ENCODE measurements around the gene OCA2.

Gene OCA2

DNA sequence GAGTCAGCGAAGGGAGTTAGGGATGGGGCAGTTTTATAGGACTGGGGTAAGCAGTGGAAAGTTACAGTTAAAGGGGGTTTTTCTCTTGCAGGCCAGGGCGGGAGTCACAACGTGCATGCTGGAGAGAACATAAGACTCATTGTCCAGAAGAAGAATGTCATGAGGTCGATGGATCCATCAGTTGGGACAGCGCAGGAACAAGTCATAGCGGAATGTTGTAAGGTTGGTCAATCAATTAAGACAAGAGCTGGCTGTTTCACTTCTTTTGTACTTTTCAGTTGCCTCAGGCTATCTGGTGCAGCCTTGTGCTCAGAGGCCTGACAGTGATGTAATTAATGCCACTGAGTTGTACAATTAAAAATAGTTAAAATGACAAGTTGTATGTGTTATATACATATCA lies 165.6 kb downstream of the OCA2 start:
- no peak for DNase-seq

DNA sequence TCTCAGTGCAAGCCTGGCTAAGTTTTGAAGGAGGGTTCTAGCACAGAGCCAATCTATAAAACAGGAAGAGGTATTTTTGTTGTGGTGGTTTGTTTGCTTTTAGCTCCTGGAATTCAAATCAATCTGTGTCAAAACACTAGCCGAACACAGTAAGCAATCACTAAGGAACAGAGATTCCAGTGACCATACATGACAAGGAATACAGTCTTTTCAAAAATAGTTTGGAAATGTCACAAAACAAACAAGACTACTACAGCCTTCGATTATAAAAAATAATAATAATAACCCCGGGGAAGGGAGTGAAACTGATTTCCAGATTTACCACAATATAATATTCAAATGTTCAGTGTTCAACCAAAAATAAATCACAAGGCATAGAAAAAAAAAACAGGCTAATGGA lies 166.5 kb downstream of the OCA2 start:
- no peak for DNase-seq

DNA sequence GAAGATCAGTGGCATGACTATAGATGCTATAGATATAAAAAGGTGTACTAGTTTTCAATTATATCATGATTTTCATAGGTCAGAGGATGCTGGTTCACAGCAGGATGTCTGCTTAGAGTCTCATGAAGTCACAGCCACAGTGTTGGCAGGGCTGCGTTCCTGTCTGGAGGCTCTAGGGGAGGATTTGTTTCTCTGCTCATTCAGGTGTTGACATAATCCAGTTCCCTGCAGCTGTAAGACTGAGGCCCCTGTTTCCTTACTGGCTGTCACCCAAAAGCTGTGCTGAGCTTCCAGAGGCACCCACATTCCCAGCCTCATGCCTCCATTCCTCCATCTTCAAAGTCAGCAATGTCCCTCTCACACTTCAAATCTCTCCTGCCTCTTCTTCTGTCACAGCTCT lies 170.7 kb downstream of the OCA2 start:
- no peak for DNase-seq

DNA sequence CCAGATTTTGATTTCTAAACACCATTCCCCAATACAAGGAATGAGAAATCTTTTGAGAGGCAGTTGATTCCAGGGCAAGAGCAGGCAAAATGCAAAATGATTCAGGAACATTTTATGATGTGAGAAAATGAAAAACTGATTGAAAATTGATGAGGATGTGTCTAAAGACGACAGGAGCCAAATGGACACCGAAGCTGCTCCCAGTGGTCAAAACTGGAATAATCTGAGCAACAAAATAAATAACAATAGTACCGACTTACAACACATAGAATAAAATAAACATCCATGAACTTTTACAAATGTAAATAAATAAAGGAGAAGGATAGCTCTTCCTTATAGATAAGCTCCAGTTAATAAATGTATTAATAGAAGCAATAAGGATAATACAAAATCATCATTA lies 186.8 kb downstream of the OCA2 start:
- DNase-seq, result no peak

DNA sequence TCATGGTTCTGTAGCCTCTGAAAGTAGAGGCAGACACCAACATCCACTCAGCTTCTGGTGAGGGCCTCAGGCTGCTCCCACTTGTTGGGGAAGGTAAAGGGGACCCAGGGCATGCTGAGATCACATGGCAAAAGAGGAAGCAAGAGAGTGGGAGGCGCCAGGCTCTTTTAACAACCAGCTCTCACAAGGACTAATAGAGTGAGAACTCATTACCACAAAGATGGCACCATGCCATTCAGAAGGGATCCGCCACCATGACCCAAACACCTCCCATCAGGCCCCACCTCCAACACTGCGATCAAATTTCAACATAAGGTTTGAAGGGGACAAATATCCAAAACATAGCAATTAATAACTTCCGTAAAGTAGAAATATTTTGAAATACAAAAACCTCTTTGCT lies 192.3 kb downstream of the OCA2 start:
- DNase-seq, result no peak

DNA sequence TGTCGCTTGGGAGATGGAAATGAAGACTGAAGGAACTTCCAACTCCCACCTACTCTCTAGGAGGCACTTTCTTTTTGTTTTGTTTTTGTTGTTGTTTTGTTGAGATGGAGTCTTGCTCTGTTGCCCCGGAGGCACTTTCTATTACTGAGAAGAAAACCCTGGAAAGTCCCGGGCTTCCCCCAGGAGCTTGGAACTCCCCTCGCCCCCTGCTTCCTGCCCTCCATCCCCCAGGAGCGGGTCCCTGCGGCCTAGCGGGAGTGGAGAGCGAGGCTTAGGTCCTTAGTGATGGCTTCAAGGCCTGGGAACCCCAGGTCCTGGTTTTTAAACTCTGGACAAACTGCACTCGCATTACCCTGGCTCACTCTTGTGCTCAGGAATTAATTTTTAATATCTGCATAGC lies 195.7 kb downstream of the OCA2 start:
- DNase-seq, result no peak

DNA sequence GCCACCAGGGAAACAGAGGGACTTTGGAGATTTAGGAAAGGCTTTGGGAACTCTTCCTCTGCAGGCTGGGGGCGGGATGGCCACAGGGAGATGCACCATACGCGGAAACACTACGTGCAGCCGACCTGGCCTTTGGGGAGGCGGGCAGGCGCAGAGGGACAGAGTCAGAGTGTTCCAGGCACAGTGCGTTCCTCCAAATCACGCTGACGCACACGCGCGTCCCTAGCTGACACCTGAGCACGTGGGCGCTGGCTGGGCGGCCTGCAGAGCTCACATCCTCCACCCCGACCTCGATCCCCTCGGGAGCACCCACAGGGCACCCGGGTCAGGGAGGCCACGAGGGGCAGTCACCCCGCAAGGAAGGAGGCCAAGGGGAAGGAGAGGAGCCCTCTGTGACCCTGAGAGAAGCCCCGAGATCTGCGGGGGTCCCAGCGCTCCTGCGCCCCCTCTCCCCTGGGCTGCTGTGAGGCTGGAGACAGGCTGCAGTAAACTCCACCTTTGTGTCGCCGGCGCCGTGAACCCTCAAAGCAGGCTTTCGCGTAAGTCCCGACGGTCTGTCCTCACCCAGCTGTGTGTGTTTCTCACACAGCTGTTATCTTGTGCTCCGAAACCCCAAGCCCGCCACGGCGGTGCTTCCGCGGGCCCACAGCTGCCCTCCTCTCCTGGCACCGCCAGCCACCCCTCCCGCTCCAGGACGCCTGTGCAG lies 196.3 kb downstream of the OCA2 start:
- DNase-seq, result no peak

DNA sequence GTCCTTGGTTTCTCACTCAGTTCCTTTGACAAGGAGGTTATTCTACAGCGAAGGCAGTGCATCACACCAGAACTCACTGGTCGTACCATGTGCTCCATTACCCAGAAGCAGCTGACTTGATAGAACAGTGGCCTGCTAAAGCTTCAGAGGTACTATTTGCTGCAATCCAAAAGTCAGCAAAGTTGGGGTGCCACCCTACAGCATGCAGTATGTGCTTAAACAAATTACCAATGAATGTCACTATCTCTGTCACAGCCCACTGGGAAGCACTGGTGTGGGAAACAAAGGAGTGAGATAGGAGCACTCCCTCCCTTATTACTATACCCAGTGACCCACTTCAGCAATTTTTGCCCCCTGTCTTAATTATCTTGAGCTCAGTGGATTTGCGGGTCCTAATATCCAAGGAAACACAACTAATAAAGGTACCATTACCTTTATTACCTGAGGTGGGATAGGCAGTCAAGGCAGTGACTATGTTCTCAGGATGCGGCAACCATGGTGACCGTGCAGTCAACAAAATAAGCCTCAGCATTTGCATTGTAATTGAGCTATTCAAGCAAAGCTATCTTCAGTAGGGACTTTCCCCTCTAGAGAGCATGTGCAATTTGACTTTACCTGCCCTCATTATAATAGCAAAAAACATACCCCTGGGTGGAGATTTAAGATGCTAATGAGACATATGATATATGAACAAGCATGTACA lies 199.4 kb downstream of the OCA2 start:
- no peak for DNase-seq

DNA sequence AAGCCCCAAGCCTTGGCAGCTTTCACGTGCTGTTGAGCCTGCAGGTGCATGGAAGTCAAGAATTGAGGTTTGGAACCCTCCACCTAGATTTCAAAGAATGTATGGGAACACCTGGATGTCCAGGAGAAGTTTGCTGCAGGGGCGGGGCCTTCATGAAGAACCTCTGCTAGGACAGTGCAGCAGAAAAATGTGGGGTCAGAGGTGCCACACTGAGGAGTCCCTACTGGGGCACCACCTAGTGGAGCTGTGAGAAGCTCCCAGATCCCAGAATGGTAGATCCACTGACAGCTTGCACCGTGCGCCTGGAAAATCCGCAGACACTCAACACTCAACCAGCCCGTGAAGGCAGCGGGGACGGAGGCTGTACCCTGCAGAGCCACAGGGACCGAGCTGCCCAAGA lies 201.6 kb downstream of the OCA2 start:
- no peak for DNase-seq

DNA sequence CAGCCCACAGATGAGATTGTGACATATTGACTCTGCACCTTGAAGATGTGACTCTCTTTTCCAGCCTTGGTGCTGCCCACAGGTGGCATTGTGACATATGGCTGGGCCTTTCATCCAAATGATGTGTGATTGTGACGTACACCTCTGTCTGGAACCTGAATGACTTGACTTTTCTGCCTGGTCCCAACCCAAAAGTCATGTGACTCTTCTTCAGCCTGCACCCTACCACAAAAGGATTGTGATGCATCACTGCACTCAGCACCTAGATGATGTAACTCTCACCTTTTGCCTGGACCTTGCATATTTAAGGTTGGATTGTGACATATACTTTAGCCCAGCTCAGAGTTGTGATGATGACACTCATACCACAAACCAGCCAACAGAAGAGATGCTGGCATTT lies 204.5 kb downstream of the OCA2 start:
- no peak for DNase-seq

DNA sequence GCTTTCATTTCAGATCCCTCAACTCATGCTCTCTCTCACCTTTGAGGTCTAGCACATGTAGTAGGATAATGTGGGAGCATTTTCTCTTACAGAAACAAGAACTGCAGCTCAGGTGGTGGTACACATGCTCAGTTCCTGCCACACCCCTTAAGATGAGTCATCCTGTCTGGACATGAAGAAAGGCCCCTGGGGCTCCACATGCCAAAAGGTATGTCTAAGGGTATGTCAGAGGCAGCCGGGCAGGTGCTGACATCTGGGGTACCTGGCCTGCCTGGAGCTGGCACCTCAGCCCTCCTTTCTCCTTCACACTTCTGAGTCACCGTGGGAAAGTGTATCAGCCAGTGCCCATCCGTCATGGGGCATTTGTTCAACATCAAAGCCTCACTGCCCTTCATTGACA lies 209.9 kb downstream of the OCA2 start:
- no peak for DNase-seq

DNA sequence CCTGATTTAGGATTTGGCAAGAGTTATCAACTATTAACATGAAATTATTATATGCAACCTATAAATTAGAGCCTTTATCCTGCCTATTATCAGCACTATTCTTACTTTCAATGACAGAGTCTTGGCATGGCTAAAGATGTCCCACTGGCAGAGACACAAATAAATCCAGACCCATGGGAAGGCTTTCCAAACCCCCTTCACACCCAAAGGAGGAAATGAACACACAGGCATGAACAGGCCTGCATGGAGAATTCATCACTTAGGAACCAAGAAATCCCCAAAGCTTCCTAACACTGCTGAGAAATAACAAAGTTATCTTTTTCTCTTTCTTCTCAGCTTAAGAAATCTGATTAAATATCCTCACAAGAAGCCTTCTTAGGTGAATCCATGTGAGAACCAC lies 213.9 kb downstream of the OCA2 start:
- no peak for DNase-seq

DNA sequence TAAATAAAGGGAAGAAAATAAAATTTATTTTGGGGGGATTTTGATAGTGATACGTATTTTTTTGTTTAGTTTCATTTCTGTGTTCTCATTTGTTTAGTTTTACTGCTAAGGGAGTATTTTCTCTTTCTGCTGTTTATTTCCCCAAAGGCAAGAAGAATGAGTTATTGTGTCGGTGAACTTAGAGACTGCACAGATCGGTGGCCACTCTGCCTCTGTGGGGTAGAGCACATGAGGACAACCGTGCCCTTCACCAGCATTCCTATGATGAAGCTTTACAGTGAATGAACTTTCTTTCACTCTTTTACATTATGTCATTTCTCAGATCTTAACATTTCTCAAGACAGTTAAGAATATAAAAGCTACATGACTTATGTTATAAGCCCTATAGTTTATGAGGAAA lies 214.4 kb downstream of the OCA2 start:
- no peak for DNase-seq

DNA sequence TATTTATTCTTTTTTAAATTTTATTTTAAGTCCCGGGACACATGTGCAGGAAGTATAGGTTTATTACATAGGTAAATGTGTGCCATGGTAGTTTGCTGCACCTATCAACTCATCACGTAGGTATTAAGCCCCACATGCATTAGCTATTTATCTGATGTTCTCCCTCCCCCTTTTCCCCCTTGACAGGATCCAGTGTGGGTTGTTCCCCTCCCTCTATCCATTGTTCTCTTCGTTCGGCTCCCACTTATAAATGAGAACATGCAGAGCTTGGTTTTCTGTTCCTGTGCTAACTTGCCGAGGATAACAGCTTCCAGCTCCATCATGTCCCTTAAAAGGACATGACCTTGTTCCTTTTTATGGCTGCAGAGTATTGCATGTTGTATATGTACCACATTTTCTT lies 220.3 kb downstream of the OCA2 start:
- no peak for DNase-seq

DNA sequence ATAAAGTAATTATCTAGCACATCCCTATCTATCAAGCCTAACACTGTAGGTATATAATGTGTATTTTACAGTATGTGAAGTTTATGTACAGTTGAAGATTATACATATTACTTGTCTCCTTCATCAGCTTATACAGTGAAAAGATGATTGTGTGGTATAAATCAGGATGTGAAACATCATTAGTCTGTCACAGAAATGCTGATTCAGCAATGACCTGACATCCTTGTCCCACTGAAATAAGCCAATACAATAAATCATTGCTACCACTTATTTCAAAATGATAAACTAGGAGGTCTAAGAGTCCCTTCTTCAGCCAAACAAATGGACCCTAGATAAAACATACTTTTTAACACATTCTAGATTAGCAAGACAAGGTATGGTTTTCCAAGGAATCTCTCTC lies 225.3 kb downstream of the OCA2 start:
- no peak for DNase-seq

DNA sequence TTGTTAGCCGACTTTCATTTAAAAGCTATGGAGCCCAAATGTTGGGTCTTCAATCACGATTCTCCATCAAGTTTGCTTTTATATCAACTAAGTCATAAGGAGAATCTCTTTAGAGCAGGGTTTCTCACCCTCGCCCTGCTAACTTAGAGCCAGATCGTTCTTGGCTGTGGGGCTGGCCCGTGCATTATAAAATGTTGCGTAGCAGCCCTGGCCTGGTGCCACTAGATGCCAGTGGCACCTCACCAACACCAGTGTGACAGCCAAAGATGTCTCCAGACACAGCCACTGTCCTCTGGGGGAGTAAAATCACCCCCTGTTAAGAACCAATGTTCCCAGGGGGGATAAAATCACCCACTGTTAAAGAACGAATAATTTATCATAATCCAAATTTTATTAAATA lies 226.1 kb downstream of the OCA2 start:
- DNase-seq, result no peak

DNA sequence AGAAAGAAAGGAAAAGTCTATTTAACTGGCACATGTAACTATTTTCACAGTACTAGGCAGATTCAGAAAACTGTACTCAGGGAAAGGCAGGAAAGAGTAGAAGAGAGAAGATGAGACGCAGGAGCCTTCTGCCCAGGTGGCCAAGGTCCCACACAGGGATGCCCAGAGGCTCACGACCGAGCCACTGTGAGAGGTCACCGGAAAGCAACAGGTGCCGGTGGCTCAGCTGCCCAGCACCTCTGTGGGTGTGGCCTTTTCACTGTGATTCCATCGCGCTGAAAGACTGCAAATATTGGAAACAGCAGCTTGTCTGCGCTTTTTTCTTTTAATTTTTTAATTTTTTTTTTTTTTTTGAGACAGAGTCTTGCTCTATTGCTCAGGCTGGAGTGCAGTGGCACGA lies 226.8 kb downstream of the OCA2 start:
- DNase-seq, result no peak

DNA sequence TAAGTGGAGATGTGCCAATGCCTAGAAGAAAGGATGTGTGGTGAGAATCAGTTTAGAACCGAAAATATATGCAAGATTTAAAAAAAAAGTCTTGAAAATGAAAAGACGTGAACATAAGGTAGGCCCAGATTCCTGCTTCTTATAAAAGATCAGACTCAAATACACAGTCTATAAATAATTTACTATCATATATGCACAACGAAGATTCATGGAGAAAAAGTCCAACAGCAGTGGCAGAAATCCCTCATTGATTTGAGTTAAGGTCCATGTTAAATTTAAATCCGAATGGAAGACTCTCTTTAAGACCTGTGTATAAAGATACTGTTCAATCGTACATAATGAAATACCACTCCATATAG lies 227.2 kb downstream of the OCA2 start:
- DNase-seq, result no peak

DNA sequence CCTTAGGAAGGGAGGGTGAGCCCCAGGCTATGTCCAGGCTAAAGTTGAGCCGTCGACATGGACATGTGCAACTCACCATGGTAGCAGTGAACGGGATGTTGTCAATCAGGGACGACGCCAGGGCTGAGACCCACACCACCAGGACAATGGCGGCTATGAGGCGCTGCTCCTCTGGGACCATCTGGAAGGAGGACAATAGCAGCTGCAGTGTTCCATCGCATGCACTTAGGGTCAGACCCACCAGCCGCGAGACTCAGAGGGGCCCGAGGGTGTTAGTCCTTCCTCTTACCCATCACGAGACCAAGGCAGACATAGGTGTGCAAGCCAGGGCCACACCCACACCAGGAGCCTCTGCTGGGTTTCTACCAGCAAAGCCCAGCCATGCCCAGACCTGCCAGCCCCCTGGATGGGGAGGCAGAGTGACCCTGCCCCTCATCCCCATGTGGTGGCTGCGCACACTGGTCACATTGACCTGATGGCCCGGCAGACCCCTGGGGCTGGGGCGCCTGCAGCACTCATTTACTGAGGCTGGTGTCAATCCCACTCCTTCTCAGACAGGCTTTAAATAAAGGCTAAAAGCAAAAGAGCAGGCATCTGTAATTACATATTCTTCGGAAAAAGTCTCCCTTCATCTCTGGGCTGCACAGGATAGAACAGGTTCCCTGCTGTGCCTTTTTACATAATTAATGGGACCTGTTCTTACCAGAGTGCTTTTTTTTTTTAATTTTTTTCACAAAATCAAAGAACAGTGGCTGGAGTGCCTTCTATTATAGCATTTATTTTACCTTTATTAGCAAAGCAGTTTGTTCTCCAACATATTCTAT lies 227.8 kb downstream of the OCA2 start:
- DNase-seq, result no peak

DNA sequence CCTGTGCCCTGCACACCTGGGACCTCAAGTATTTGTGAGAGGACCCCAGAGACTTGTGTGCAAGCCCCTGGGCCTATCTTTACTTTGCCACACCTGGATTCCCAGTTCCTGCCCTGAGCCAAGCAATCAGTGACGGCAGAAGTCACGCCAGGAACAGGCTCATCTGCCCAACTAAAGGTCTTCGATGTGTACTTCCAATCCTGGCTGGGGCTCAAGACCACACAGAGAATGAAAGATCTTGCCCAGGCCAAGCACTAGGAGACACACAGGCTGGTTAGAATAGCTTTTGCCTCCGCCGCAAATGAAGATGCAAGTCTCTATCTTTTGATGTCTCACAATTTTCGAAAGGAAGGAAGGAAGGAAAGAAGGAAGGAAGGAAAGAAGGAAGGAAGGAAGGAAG lies 228.8 kb downstream of the OCA2 start:
- DNase-seq, result no peak

DNA sequence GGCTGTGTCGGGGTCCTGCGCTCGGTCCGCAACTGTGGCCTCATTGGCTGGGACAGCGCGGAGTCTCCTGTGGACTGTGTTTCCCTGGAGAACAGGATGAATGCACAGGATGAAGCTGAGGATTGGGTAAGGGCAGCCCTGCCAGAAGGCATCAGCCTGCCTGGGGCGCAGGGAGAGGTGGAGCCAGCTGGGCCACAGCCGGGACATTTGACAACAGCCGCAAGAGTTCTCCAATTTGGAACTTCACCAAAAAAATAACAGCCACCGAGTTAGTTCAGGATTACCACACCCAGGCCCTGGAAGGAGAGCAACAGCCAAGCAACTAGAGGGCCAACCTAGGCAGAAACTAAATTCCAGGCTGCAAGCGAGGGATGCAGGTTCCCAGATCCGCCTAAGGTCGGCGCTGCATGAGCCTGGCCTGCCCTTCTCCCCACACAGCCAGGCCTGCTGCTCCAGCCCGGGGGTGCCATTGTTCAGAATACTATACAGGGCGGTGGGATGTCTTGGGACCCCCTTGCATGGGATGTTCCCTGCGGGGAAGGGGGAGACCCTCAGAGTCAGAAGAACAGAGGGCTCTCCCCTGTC lies 229.3 kb downstream of the OCA2 start:
- DNase-seq, result no peak

DNA sequence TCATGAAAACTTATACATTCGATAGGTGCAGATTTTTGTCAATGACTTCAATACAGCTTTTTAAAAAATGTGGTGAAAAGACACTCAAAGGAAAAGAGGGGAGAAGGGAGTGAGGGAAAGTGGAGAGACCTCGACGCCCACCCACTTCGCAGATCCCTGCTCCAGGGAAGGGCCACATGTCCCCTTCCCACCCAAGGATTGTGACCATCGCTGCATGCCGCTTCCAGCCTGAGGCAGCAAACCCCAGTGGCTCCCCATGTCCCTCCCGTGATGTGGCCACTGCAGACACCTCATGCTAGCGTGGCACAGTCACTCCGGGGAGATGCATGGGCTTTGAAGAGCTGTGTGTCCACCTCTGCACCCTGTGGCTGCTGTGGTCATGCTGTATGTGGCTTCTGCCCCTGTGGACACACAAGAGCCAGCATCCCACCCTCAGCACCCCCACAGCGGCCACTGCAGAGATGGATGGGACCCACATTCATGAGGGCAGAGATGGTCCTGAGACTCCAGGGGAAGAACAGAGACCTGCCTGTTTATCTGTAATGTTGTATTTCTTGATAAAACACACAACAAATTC lies 230.2 kb downstream of the OCA2 start:
- no peak for DNase-seq

DNA sequence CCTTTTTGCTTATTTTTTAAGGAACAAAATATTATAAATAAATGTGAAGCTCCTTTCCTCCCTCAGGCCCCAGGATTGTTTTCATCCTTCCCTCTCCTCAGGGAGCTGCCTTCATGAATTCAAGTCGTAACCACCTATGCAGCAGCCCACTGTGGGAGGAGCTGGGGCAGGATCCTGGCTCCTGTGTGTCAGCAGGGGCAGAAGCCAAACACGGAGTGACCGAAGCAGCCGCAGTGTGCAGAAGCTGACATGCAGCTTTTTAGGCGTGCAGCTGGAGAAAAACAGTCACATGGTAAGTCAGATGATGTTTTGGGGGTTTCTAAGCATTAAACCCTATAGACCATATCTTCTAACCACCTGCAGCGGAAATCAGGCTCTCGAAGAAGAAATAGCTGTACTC lies 231.3 kb downstream of the OCA2 start:
- no peak for DNase-seq

All from NCI-H2107 (cell line).